ENCODE data around the gene ZNF557.

ZNF557 gene

DNA sequence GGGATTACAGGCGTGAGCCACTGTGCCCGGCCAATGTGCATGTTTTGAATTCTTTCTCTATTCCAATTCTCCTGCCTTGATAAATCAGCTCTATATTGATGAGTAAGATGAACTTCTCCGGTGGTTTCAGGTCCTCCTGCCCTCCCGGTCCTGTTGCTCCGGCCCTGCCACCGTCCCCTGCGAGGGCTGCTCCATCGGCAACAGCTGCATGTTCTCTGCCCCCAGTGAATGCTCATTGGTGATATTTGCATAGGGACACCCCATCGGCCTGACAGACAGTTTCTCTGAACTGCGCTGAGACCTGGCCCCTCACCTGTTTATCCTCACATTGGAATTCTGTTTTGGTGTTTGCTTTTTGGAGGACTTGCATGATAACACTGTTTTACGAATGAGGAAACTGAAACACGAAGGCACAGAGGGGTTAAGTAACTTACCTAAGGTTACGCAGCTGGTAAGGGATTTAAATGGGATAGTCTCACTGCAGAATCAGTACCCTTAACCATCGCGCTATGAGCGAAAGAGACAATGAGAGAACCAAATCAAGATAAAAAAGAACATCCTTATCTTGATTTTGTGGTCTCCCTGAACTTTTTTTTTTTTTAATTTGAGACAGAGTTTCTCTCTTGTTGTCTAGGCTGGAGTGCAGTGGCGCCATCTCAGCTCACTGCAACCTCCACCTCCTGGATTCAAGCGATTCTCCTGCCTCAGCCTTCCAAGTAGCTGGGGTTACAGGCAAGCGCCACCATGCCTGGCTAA is 32.2 kb downstream of the ZNF557 start:
- Mint-ChIP-seq H3K36me3 (peaks cover 7% of the 10 kb centered on the region), H3K27ac (no peak overlapping the region), H3K9me3 (peaks cover 13% of the 10 kb centered on the region), H3K4me1 (peaks cover 36% of the 10 kb centered on the region), H3K4me3 (no peak overlapping the region), H3K27me3 (peaks cover 28% of the 10 kb centered on the region)
- peak; percentile 23 for DNase-seq
- CTCF ChIA-PET, result interaction anchor here (0.7 to 2.6 kb wide), 13 partner anchors 45 to 698 kb away, joined by 3 to 10 read pairs (median 4); no protein-coding TSS in a partner anchor

- CTCF ChIA-PET, result no interaction called here
- DNase-seq, result no peak
Measured at GRCh38 chr19:7104747-7105447, 35.4 kb downstream of the ZNF557 start.

GRCh38 chr19:7106711-7107657 is 37.5 kb downstream of the ZNF557 start:
- DNase-seq, result no peak
- no peaks in the 10 kb centered on the region for H3K9me3 Mint-ChIP-seq
- H3K27ac Mint-ChIP-seq, result no peak overlapping the region
- H3K27me3 Mint-ChIP-seq, result no peaks in the 10 kb centered on the region
- CTCF ChIA-PET, result no interaction called here
- H3K36me3 Mint-ChIP-seq, result no peaks in the 10 kb centered on the region
- H3K4me3 Mint-ChIP-seq, result no peak overlapping the region
- peaks cover 5% of the 10 kb centered on the region for H3K4me1 Mint-ChIP-seq

More at GRCh38 chr19:7104747-7105447, 35.4 kb downstream of the ZNF557 start:
- Mint-ChIP-seq H3K9me3 (no peaks in the 10 kb centered on the region), H3K36me3 (no peaks in the 10 kb centered on the region), H3K27ac (no peak overlapping the region), H3K27me3 (peaks cover 11% of the 10 kb centered on the region), H3K4me1 (peaks cover 18% of the 10 kb centered on the region), H3K4me3 (no peak overlapping the region)

GRCh38 chr19:7109678-7110289 is 40.3 kb downstream of the ZNF557 start:
- no peak for DNase-seq
- Mint-ChIP-seq H3K27ac (no peak overlapping the region), H3K4me3 (no peak overlapping the region), H3K36me3 (no peaks in the 10 kb centered on the region), H3K27me3 (peaks cover 3% of the 10 kb centered on the region), H3K9me3 (no peaks in the 10 kb centered on the region), H3K4me1 (no peaks in the 10 kb centered on the region)
- CTCF ChIA-PET, result no interaction called here

GRCh38 chr19:7112675-7113074 is 43.2 kb downstream of the ZNF557 start:
- Mint-ChIP-seq H3K27me3 (peaks cover 3% of the 10 kb centered on the region), H3K4me3 (no peak overlapping the region), H3K9me3 (no peaks in the 10 kb centered on the region), H3K27ac (no peak overlapping the region), H3K4me1 (no peaks in the 10 kb centered on the region), H3K36me3 (no peaks in the 10 kb centered on the region)
- no peak for DNase-seq
- CTCF ChIA-PET, result no interaction called here

- Mint-ChIP-seq H3K9me3 (no peaks in the 10 kb centered on the region), H3K36me3 (no peaks in the 10 kb centered on the region), H3K27ac (no peak overlapping the region), H3K4me1 (no peaks in the 10 kb centered on the region), H3K27me3 (peaks cover 3% of the 10 kb centered on the region), H3K4me3 (no peak overlapping the region)
- CTCF ChIA-PET, result no interaction called here
- no peak for DNase-seq
Measured at GRCh38 chr19:7113233-7113632, 43.7 kb downstream of the ZNF557 start.

GRCh38 chr19:7115721-7116120 is 46.2 kb downstream of the ZNF557 start:
- no peak overlapping the region for H3K27ac Mint-ChIP-seq
- H3K9me3 Mint-ChIP-seq, result peaks cover 3% of the 10 kb centered on the region
- CTCF ChIA-PET, result no interaction called here
- H3K27me3 Mint-ChIP-seq, result peaks cover 3% of the 10 kb centered on the region
- H3K4me3 Mint-ChIP-seq, result no peak overlapping the region
- H3K36me3 Mint-ChIP-seq, result no peaks in the 10 kb centered on the region
- H3K4me1 Mint-ChIP-seq, result no peaks in the 10 kb centered on the region
- no peak for DNase-seq

- peaks cover 3% of the 10 kb centered on the region for H3K27me3 Mint-ChIP-seq
- no peak overlapping the region for H3K4me3 Mint-ChIP-seq
- no peaks in the 10 kb centered on the region for H3K36me3 Mint-ChIP-seq
- peaks cover 3% of the 10 kb centered on the region for H3K9me3 Mint-ChIP-seq
- no peak overlapping the region for H3K27ac Mint-ChIP-seq
- CTCF ChIA-PET, result interaction anchor here (0.6 kb wide), 1 partner anchor 11 kb away, joined by 3 read pairs; no protein-coding TSS in a partner anchor
- no peaks in the 10 kb centered on the region for H3K4me1 Mint-ChIP-seq
- DNase-seq, result no peak
Measured at GRCh38 chr19:7117248-7117647, 47.7 kb downstream of the ZNF557 start.

- DNase-seq, result no peak
- no peaks in the 10 kb centered on the region for H3K27me3 Mint-ChIP-seq
- peaks cover 4% of the 10 kb centered on the region for H3K9me3 Mint-ChIP-seq
- H3K4me3 Mint-ChIP-seq, result no peak overlapping the region
- H3K36me3 Mint-ChIP-seq, result peaks cover under 1% of the 10 kb centered on the region
- no peaks in the 10 kb centered on the region for H3K4me1 Mint-ChIP-seq
- CTCF ChIA-PET, result no interaction called here
- H3K27ac Mint-ChIP-seq, result no peak overlapping the region
Measured at GRCh38 chr19:7119582-7119981, 50.1 kb downstream of the ZNF557 start.

- no peaks in the 10 kb centered on the region for H3K4me1 Mint-ChIP-seq
- CTCF ChIA-PET, result no interaction called here
- no peak overlapping the region for H3K4me3 Mint-ChIP-seq
- DNase-seq, result no peak
- H3K9me3 Mint-ChIP-seq, result peaks cover 12% of the 10 kb centered on the region
- no peaks in the 10 kb centered on the region for H3K27me3 Mint-ChIP-seq
- no peak overlapping the region for H3K27ac Mint-ChIP-seq
- peaks cover 3% of the 10 kb centered on the region for H3K36me3 Mint-ChIP-seq
Measured at GRCh38 chr19:7120499-7120898, 51.0 kb downstream of the ZNF557 start.

DNA sequence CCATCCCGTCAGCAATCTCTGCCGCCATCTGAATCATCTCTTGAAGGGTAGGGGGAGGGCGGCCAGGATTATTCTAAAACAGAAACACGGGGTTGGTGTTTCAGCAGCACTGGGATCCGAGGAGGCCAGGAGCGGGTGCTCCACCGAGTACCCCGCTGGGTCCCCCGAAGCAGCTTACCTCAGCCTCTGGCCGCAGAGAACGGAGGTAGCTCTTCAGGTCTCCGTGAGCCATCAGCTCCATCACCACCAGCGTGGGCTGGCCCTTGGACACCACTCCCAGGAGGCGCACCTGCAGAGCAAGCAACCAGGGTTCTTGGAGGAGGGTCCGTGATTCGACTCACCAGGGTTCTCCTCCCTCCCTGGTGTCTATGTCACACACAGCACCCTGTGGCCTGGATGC is 53.2 kb downstream of the ZNF557 start:
- Mint-ChIP-seq H3K27me3 (no peaks in the 10 kb centered on the region), H3K4me3 (no peak overlapping the region), H3K27ac (no peak overlapping the region), H3K36me3 (peaks cover 3% of the 10 kb centered on the region), H3K4me1 (no peaks in the 10 kb centered on the region), H3K9me3 (peaks cover 18% of the 10 kb centered on the region)
- CTCF ChIA-PET, result no interaction called here
- DNase-seq, result no peak

DNA sequence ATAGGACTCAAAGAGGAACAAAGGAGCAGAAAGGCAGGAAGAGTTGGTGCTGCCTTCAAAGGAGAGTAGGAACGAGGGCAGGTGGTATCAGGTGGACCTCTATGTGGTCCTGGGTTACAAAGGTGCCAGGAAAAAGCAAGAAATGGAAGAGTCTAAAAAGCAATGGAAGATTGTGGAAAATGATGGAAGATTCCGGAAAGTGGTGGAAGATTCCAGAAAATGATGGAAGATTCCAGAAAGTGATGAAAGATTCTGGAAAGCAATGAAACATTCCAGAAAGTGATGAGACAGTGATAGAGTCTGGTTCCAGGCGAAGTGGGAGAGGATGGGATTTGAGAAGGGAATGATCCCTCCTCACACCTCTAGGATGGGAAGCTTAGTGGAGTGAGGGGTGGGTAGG is 55.3 kb downstream of the ZNF557 start:
- H3K4me3 Mint-ChIP-seq, result no peak overlapping the region
- H3K27ac Mint-ChIP-seq, result no peak overlapping the region
- no peaks in the 10 kb centered on the region for H3K27me3 Mint-ChIP-seq
- no peaks in the 10 kb centered on the region for H3K4me1 Mint-ChIP-seq
- peaks cover 3% of the 10 kb centered on the region for H3K36me3 Mint-ChIP-seq
- no peak for DNase-seq
- H3K9me3 Mint-ChIP-seq, result peaks cover 15% of the 10 kb centered on the region
- CTCF ChIA-PET, result no interaction called here

DNA sequence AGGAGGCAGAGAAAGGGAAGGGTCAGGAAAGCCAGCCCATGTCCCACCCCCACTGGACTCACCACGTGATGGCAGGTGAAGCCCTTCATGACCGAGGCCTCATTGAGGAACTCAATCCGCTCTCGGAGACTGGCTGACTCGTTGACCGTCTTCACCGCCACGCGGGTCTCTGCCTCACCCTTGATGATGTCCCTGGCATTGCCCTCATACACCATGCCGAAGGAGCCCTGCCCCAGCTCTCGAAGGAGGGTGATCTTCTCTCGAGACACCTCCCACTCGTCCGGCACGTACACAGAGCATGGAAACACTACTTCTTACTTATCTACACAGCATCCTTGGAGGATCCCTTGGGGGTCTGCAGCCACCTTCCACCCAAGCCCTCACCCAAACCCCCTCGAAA is 55.7 kb downstream of the ZNF557 start:
- Mint-ChIP-seq H3K9me3 (peaks cover 18% of the 10 kb centered on the region), H3K4me1 (no peaks in the 10 kb centered on the region), H3K27me3 (no peaks in the 10 kb centered on the region), H3K4me3 (no peak overlapping the region), H3K27ac (no peak overlapping the region), H3K36me3 (peaks cover 3% of the 10 kb centered on the region)
- CTCF ChIA-PET, result no interaction called here
- no peak for DNase-seq

DNA sequence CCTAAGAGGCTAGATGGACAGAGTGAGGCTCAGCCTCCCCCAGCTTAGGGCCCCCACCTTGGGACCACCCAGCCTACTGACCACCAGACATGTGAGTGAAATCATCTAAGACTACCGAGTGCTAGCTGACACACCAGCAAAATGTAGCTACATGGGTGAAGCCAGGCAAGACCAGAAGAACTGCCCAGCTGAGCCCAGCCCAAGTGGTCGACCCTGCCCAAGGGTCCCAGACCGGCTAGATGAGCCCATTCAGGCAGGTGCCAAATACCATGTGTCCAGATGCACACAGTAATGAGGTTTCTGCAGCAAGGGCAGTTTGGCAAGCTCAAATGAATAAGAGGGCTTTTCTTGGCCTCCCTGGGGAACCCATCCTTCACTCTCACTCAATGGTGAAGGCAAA is 56.6 kb downstream of the ZNF557 start:
- no peak overlapping the region for H3K4me3 Mint-ChIP-seq
- H3K4me1 Mint-ChIP-seq, result no peaks in the 10 kb centered on the region
- peaks cover 18% of the 10 kb centered on the region for H3K9me3 Mint-ChIP-seq
- peaks cover 3% of the 10 kb centered on the region for H3K36me3 Mint-ChIP-seq
- H3K27ac Mint-ChIP-seq, result no peak overlapping the region
- DNase-seq, result no peak
- CTCF ChIA-PET, result no interaction called here
- H3K27me3 Mint-ChIP-seq, result no peaks in the 10 kb centered on the region
